ENCODE measurements around the gene OMA1. TPM values are rescaled to one million over a fixed set of nuclear protein-coding genes. Genes with fewer than 3 reads are reported as not detected.
A peak's percentile ranks its signal among the peaks of the same experiment; 100 is the strongest.

The OMA1 gene
- total RNA-seq, 1 experiment from 2014 or later = 21.9 TPM

DNA sequence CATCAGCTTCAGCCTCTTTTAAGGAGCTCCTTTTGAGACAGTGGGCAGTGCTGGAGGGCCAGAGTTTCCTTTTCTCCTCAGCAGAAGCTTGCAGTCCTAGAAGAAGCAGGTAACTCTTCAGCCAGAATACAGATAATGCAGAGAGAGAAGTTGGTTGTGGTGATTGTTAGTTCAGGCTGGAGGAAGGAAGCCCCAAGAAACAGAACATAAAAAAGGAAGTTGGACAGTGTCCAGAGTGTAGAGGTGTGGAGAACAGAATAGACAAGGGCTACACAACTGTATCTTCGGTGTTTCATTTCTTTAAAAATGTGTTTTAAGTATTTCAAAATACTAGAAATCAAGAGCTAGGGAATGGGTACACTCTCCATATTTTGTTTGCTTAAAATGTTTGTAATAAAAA lies 37.0 kb upstream of the OMA1 start:
- intact Hi-C loops (cut with micrococcal nuclease) = no loop called here
- no peaks in the 10 kb centered on the region for H3K36me3 ChIP-seq (ENCODE audit: control insufficient read depth in 1 of 2, insufficient read depth in 2 of 2, low read length in 2 of 2)
- peak overlapping the region; percentile 81 for H3K4me2 ChIP-seq (ENCODE audit: low read length)
- no peaks in the 10 kb centered on the region for H3K79me2 ChIP-seq (ENCODE audit: insufficient read depth, low read length)
- H3K9ac ChIP-seq (ENCODE audit: low read length) = peak overlapping the region; percentile 64
- H3K9me2 ChIP-seq (ENCODE audit: insufficient read depth) = no peaks in the 10 kb centered on the region
- DNase-seq (ENCODE audit: low read depth, low spot score) (no peak), ATAC-seq (no peak)
- H3K27me3 ChIP-seq (ENCODE audit: insufficient read depth, low read length) = no peaks in the 10 kb centered on the region
- no peaks in the 10 kb centered on the region for H4K20me1 ChIP-seq (ENCODE audit: insufficient read depth)
- ChIA-PET RAD21 (ENCODE audit: low non-redundant PET in 1 of 2, low total read pairs in 2 of 2, uncharacterized antibody in 2 of 2, unreplicated experiment in 2 of 2) (no interaction called here), POLR2A (interaction anchor here (1.2 kb wide), 1 partner anchor 37 kb away, joined by 3 read pairs; the partner anchor contains the start of gene OMA1), CTCF (interaction anchor here (1.3 kb wide), 1 partner anchor 37 kb away, joined by 3 read pairs; the partner anchor contains the start of gene OMA1)
- H3K4me3 ChIP-seq (replicated peaks in 1 of 2; ENCODE audit: low read depth in 1 of 2, low read length in 2 of 2) = peak overlapping the region in 1 of 2 experiments; percentile 36; a peak in 2 of 4 replicates
- no peak for TF ChIP-seq FOSL1 (IDR thresholded peaks at IDR 0.05; ENCODE audit: low read depth)
- no peak for TF ChIP-seq ZFX (IDR thresholded peaks at IDR 0.05)
- no peak for TF ChIP-seq YY1 (IDR thresholded peaks at IDR 0.05; ENCODE audit: extremely low read depth, insufficient replicate concordance, low read depth, low read length)
- TF ChIP-seq ZNF274 (IDR thresholded peaks at IDR 0.05; ENCODE audit: low read depth, low read length) = no peak
- TF ChIP-seq JUND (IDR thresholded peaks at IDR 0.05) = no peak
- TF ChIP-seq POLR2AphosphoS5 (IDR thresholded peaks at IDR 0.05; ENCODE audit: low read depth, low read length) = no peak
- no peak for TF ChIP-seq ATF3 (IDR thresholded peaks at IDR 0.05)
- no peak for TF ChIP-seq SRF (IDR thresholded peaks at IDR 0.05; ENCODE audit: low read depth)
- no peak for TF ChIP-seq CBX3 (IDR thresholded peaks at IDR 0.05; ENCODE audit: low read depth)
- TF ChIP-seq SP1 (IDR thresholded peaks at IDR 0.05; ENCODE audit: low read depth) = no peak
- TF ChIP-seq, protein P1, sequence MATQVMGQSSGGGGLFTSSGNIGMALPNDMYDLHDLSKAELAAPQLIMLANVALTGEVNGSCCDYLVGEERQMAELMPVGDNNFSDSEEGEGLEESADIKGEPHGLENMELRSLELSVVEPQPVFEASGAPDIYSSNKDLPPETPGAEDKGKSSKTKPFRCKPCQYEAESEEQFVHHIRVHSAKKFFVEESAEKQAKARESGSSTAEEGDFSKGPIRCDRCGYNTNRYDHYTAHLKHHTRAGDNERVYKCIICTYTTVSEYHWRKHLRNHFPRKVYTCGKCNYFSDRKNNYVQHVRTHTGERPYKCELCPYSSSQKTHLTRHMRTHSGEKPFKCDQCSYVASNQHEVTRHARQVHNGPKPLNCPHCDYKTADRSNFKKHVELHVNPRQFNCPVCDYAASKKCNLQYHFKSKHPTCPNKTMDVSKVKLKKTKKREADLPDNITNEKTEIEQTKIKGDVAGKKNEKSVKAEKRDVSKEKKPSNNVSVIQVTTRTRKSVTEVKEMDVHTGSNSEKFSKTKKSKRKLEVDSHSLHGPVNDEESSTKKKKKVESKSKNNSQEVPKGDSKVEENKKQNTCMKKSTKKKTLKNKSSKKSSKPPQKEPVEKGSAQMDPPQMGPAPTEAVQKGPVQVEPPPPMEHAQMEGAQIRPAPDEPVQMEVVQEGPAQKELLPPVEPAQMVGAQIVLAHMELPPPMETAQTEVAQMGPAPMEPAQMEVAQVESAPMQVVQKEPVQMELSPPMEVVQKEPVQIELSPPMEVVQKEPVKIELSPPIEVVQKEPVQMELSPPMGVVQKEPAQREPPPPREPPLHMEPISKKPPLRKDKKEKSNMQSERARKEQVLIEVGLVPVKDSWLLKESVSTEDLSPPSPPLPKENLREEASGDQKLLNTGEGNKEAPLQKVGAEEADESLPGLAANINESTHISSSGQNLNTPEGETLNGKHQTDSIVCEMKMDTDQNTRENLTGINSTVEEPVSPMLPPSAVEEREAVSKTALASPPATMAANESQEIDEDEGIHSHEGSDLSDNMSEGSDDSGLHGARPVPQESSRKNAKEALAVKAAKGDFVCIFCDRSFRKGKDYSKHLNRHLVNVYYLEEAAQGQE (IDR thresholded peaks at IDR 0.05; ENCODE audit: low read depth) = no peak
- TF ChIP-seq EZH2phosphoT487 (IDR thresholded peaks at IDR 0.05; ENCODE audit: borderline replicate concordance) = no peak
- no peak for TF ChIP-seq EGR1 (IDR thresholded peaks at IDR 0.05; ENCODE audit: low read depth)
- TF ChIP-seq ZBTB33 (IDR thresholded peaks at IDR 0.05; ENCODE audit: extremely low read depth, insufficient replicate concordance, low read length) = no peak
- TF ChIP-seq ELF1 (IDR thresholded peaks at IDR 0.05; ENCODE audit: borderline replicate concordance, low read depth) = no peak
- no peak for TF ChIP-seq TCF7L2 (IDR thresholded peaks at IDR 0.05; ENCODE audit: borderline replicate concordance, extremely low read depth, insufficient read depth, insufficient read length)
- TF ChIP-seq SIN3A (IDR thresholded peaks at IDR 0.05; ENCODE audit: low read depth) = no peak
- no peak for TF ChIP-seq RAD21 (IDR thresholded peaks at IDR 0.05; ENCODE audit: low read depth)
- TF ChIP-seq POLR2A (IDR thresholded peaks at IDR 0.05; ENCODE audit: borderline replicate concordance, extremely low read depth, insufficient read depth, insufficient read length) = no peak
- TF ChIP-seq MAX (IDR thresholded peaks at IDR 0.05) = no peak
- peak overlapping the region; percentile 84 for H3K27ac ChIP-seq (ENCODE audit: low read depth, low read length)
- H3K9me3 ChIP-seq (ENCODE audit: control insufficient read depth in 1 of 2, insufficient read depth in 1 of 2, low read depth in 1 of 2, low read length in 2 of 2) = no peaks in the 10 kb centered on the region
- peak overlapping the region; percentile 32 for H2AFZ ChIP-seq (ENCODE audit: low read depth, low read length, poor library complexity, severe bottlenecking)
- peaks cover 32 to 69% of the 10 kb centered on the region in 2 experiments for H3K4me1 ChIP-seq (ENCODE audit: control insufficient read depth in 1 of 2, insufficient read depth in 2 of 2, low read length in 2 of 2)
- BruUV-seq (replicated peaks) = no TSS peak

Data from HCT116 (cell line).